Upper lobe of right lung (tissue), 1 donor: Measurements from ENCODE around the gene TCF7L2. TPM values are rescaled to one million over a fixed set of nuclear protein-coding genes. Genes with fewer than 3 reads are reported as not detected.
A peak's percentile ranks its signal among the peaks of the same experiment; 100 is the strongest.

Experiments
- ATAC-seq: fragments of 200-7000 bp; cut with Tn5 transposase; one replicate; pipeline ENCODE4 v1.9.1; 2020; ENCODE audit warnings: mild to moderate bottlenecking, moderate library complexity
- DNase-seq: peaks from one replicate; pipeline ENCODE4 v3.0.0-alpha.2; 2020
- H3K27ac ChIP-seq: fragments of 200-600 bp; one replicate; pipeline ENCODE4 v1.8.0; 2022
- H3K27me3 ChIP-seq: fragments of 200-600 bp; one replicate; pipeline ENCODE4 v1.8.0; 2022; ENCODE audit warnings: mild to moderate bottlenecking
- H3K36me3 ChIP-seq: fragments of 200-600 bp; one replicate; pipeline ENCODE4 v1.8.0; 2022
- H3K4me1 ChIP-seq: fragments of 200-600 bp; one replicate; pipeline ENCODE4 v1.8.0; 2022
- H3K4me3 ChIP-seq: fragments of 200-600 bp; one replicate; pipeline ENCODE4 v1.8.0; 2022; ENCODE audit warnings: mild to moderate bottlenecking
- H3K9me3 ChIP-seq: fragments of 200-600 bp; one replicate; pipeline ENCODE4 v1.8.0; 2022
- intact Hi-C: fragments of 100-400 bp; cut with DNase I; formaldehyde crosslinking; loops from one replicate; pipeline ENCODE4 v1.11.0; 2022
- total RNA-seq: library from RNA; stranded (reverse); fragmentation: NEBNext Ultra II Directional; extraction: Animal tissue kit (Norgen Biotek cat#: 25700); gene quantifications from one replicate; pipeline ENCODE4 v1.2.1, GENCODE V29; 2021
- TF ChIP-seq, protein P1 (sequence below): fragments of 200-600 bp; IDR thresholded peaks from one replicate; pipeline ENCODE4 v1.8.0; 2022; ENCODE audit warnings: antibody characterized with exemption
- donor health status: DM: no; HTN: yes; CAD: no; lungs with severe emphysema.

The TCF7L2 gene
- total RNA-seq, 1 donor from 2014 or later = 47.4 TPM

DNA sequence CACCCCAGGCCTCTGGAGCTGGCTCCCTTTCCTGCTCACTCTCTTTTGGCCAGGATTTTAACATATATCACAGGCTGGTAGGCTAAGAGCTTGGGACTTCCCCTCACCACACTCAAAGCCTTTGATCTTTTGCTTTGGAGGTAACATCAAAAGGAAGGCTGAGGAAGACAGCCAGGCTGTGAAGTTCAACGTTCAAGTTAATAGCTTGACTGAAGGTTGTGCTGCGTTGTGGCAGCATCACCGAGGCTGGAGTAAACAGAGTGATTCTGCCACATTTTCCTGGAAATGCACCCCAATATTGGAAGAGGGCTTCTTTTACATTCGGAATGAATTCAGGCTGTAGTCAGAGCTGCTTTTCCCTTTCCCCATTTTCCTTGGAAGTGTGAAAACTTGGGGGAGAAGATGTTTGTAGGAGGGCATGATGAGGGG lies 57.3 kb downstream of the TCF7L2 start:
- Histone ChIP-seq H3K9me3 (no peaks in the 10 kb centered on the region), H3K27me3 (no peaks in the 10 kb centered on the region), H3K36me3 (no peaks in the 10 kb centered on the region), H3K4me3 (no peak overlapping the region), H3K4me1 (peaks cover 30% of the 10 kb centered on the region), H3K27ac (no peak overlapping the region)
- intact Hi-C loops = no loop called here
- DNase-seq (no peak), ATAC-seq (no peak)
- TF ChIP-seq, protein P1, sequence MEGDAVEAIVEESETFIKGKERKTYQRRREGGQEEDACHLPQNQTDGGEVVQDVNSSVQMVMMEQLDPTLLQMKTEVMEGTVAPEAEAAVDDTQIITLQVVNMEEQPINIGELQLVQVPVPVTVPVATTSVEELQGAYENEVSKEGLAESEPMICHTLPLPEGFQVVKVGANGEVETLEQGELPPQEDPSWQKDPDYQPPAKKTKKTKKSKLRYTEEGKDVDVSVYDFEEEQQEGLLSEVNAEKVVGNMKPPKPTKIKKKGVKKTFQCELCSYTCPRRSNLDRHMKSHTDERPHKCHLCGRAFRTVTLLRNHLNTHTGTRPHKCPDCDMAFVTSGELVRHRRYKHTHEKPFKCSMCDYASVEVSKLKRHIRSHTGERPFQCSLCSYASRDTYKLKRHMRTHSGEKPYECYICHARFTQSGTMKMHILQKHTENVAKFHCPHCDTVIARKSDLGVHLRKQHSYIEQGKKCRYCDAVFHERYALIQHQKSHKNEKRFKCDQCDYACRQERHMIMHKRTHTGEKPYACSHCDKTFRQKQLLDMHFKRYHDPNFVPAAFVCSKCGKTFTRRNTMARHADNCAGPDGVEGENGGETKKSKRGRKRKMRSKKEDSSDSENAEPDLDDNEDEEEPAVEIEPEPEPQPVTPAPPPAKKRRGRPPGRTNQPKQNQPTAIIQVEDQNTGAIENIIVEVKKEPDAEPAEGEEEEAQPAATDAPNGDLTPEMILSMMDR = no peak

DNA sequence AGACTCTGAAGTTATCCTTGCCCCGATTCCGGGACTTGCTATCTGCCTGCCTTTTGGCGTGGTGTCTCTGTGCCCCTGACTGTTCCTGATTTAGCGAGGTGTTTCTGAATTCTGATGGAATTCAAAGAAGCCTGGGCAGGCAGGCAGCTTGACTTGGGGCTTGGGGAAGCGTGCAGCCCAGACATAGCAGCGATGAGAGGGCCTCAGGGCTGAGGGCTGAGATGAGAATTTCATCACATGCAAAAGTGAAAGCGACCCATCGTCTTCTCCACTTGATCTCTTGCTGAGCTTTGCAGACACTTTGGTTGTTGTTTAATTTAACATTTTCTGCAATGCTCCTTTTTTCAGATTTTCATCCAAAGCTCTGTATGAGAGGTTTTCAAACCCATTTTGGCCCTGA lies 57.8 kb downstream of the TCF7L2 start:
- no peaks in the 10 kb centered on the region for H3K9me3 ChIP-seq
- H3K27me3 ChIP-seq = no peaks in the 10 kb centered on the region
- TF ChIP-seq, protein P1 = no peak
- no peak overlapping the region for H3K27ac ChIP-seq
- ATAC-seq = peak; percentile 59
- DNase-seq = no peak
- no peaks in the 10 kb centered on the region for H3K36me3 ChIP-seq
- no peak overlapping the region for H3K4me3 ChIP-seq
- intact Hi-C loops = no loop called here
- H3K4me1 ChIP-seq = peaks cover 32% of the 10 kb centered on the region

DNA sequence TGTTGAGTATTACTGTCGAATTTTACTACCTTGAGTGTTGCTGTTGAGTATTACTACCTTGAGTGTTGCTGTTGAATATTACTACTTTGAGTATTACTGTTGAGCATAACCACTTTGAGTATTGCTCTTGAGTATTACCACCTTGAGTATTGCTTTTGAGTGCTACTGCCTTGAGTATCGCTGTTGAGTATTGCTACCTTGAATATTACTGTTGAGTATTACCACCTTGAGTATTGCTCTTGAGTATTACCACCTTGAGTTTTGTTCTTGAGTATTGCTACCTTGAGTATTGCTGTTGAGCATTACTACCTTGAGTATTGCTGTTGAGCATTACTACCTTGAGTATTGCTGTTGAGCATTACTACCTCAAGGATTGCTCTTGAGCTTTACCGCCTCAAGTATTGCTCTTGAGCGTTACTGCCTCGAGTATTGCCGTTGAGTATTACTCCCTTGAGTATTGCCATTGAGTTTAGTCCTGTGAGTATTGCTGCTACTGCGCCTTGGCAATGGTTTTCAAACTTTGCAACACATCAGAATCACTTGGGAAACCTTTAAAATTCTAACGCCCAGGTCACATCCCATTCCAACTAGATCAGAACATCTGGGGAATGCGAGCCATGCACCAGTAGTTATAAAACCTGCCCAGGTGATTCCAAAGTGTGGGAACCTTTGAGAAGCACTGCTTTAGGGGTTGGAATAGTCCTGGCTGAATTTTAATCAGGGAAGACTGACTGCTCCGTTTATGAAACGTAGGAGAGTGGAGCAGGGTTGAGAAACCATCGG lies 61.7 kb downstream of the TCF7L2 start:
- no peaks in the 10 kb centered on the region for H3K27me3 ChIP-seq
- H3K4me3 ChIP-seq = no peak overlapping the region
- intact Hi-C loops = no loop called here
- DNase-seq (no peak), ATAC-seq (no peak)
- H3K27ac ChIP-seq = no peak overlapping the region
- no peaks in the 10 kb centered on the region for H3K9me3 ChIP-seq
- TF ChIP-seq, protein P1 = no peak
- no peaks in the 10 kb centered on the region for H3K36me3 ChIP-seq
- H3K4me1 ChIP-seq = peaks cover 28% of the 10 kb centered on the region

DNA sequence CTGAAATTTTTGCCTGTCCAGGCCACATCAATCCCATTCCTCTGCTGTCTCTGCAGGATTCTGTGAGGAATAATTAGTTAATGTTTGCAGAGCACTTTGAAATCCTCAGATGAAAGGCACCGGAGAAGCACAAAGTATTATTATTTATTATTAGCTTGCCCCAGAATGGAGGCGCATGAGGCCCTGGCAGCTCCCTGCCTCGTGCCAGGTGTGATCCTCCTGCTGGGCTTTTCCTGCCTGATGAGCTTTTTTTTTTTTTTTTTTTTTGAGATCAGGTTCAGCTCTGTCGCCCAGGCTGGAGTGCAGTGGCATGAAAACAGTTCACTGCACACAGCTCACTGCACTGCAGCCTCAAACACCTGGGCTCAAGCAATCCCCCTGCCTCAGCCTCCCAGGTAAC lies 65.2 kb downstream of the TCF7L2 start:
- no peak for ATAC-seq
- intact Hi-C loops = no loop called here
- no peaks in the 10 kb centered on the region for H3K27me3 ChIP-seq

DNA sequence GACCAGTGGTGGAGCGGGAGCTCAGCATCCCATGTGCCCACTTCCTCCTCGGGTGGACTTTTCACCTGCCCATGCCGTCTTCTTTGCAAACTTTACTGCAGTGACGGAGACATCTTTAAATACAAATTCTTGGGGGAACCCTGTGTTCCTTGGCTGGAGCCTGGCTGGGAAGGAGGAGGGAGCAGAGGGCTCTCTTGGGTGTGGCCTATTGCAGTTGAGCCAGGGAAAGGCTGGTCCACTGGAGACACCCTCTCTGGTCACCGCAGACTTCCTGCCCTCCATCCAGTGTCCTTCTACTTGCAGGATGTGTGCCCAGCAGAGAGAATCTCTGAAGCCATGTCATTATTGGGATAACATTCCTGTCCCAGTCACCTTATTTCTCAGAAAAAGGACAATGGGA lies 67.3 kb downstream of the TCF7L2 start:
- Histone ChIP-seq H3K4me3 (no peak overlapping the region), H3K4me1 (peaks cover 48% of the 10 kb centered on the region), H3K27ac (no peak overlapping the region), H3K36me3 (no peaks in the 10 kb centered on the region), H3K9me3 (no peaks in the 10 kb centered on the region), H3K27me3 (no peaks in the 10 kb centered on the region)
- TF ChIP-seq, protein P1 = no peak
- intact Hi-C loops = no loop called here
- no peak for ATAC-seq
- no peak for DNase-seq

More for the DNA sequence above, 65.2 kb downstream of the TCF7L2 start:
- Histone ChIP-seq H3K4me3 (no peak overlapping the region), H3K4me1 (peaks cover 30% of the 10 kb centered on the region), H3K27ac (no peak overlapping the region), H3K9me3 (no peaks in the 10 kb centered on the region), H3K36me3 (no peaks in the 10 kb centered on the region)
- no peak for DNase-seq
- TF ChIP-seq, protein P1 = no peak
